GM15510 (cell line): ENCODE results near the gene MAP3K15.

Experiments
- POLR2A ChIP-seq: IDR thresholded peaks from 3 replicates; pipeline ENCODE4 v1.6.1; 2011; ENCODE audit warnings: borderline replicate concordance; ENCODE audit not compliant: insufficient read length; ENCODE audit errors: extremely low read depth

Gene MAP3K15, protein sequence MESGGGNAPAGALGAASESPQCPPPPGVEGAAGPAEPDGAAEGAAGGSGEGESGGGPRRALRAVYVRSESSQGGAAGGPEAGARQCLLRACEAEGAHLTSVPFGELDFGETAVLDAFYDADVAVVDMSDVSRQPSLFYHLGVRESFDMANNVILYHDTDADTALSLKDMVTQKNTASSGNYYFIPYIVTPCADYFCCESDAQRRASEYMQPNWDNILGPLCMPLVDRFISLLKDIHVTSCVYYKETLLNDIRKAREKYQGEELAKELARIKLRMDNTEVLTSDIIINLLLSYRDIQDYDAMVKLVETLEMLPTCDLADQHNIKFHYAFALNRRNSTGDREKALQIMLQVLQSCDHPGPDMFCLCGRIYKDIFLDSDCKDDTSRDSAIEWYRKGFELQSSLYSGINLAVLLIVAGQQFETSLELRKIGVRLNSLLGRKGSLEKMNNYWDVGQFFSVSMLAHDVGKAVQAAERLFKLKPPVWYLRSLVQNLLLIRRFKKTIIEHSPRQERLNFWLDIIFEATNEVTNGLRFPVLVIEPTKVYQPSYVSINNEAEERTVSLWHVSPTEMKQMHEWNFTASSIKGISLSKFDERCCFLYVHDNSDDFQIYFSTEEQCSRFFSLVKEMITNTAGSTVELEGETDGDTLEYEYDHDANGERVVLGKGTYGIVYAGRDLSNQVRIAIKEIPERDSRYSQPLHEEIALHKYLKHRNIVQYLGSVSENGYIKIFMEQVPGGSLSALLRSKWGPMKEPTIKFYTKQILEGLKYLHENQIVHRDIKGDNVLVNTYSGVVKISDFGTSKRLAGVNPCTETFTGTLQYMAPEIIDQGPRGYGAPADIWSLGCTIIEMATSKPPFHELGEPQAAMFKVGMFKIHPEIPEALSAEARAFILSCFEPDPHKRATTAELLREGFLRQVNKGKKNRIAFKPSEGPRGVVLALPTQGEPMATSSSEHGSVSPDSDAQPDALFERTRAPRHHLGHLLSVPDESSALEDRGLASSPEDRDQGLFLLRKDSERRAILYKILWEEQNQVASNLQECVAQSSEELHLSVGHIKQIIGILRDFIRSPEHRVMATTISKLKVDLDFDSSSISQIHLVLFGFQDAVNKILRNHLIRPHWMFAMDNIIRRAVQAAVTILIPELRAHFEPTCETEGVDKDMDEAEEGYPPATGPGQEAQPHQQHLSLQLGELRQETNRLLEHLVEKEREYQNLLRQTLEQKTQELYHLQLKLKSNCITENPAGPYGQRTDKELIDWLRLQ (N-terminal part only)

DNA sequence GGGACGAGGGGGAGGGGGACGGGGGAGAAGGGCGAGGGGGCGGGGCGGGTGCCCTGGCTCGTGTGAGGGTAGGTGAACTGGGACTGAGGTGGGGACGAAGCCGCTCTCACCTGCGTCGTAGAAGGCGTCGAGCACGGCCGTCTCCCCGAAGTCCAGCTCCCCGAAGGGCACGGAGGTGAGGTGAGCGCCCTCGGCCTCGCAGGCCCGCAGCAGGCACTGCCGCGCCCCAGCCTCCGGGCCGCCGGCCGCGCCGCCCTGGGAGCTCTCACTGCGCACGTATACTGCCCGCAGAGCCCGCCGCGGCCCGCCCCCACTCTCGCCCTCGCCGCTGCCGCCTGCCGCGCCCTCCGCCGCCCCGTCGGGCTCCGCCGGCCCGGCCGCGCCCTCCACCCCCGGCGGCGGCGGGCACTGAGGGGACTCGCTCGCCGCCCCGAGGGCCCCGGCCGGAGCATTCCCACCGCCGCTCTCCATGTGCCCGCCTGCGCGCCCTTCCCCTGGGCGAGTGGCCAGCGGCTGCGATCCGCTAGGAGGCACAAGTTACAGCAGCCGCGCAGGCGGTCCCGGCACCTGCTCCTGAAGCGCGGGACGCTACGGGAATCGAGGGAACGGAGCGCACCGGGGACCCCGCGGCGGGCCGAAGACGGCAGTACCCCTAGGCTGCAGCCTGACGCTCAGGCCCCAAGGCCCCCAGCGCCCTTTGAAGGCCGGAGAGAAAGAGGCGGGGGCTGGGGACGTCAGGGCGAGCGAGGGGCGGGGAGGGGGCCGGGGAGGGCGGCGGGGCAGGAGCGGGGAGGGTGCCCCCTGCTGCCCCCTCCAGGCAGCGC is at the start of gene MAP3K15:
Gene MAP3K15 (minus strand): TSS at position 718 of the 824 bp plus-strand sequence. CDS start 247 bp downstream, at position 471.
- no peak for TF ChIP-seq POLR2A

DNA sequence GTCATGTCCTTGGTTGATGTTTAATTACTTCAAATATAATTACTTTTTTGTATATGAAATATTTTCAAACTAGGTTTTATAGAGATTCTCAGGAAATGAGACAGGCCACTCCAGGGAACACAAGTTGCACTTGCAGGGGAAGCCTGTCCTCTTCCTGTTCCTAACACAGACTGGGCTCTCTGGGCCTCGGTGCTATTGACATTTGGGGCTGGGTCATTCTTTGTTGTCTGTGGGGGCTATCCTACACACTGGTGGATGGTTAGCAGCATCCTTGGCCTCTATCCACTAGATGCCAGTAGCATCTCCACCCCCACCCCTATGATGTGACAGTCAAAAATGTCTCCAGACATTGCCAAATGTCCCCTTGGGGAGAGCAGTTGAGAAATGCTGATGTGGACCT is 49.3 kb upstream of the MAP3K15 start:
- TF ChIP-seq POLR2A = no peak

DNA sequence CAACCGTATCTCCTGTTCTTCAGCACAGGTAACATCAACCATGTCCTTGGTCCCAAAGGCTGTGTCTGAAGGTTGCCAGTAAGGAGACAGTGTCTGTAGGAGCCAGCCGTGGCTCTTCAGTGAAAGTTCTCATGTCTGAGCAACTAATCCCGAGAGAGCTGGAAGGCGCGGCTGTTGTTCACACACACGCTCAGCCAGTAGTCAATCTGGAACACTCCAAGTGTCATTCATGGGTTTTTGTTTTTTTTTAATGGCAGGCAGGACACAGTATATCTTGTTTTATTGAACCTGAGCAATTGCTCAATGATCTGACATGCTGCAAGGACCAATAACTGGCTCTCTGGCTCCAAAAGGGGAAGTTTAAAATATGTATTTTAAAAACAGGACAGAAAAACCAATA is 48.4 kb upstream of the MAP3K15 start:
- no peak for TF ChIP-seq POLR2A

DNA sequence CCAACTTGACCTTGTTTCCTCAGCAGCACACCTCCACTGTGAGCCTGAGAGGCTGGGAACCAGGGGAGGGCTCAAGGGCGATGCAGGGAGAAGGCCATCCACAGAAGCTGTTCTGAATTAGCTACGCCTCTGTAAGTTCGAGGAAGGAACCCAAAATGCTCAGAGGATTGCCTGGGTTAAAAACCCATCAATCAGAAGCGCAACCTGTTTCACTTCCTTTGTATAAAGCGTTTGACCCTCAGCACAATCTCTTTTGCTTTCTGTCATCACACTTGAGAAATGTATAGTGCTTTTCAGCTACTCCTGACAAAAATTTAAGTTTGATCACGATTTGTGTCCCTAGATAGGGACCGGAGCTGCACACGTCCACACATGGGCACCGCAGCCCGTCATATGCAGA is 48.0 kb upstream of the MAP3K15 start:
- no peak for TF ChIP-seq POLR2A

DNA sequence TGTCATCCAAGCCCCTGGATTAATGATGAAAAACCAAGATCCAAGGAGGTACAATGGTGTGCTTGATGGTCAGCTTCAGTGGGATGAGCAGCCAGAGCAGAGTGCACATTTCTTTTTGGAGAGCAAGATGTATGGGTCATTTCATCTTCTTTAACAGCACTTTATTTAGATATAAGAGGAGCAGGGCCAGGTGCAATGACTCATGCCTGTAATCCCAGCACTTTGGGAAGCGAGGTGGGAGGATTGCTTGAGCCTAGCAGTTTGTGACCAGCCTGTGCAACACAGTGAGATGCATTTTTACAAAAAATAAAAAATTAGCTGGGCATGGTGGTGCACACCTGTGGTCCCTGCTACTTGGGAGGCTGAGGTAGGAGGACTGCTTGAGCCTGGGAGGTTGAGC is 45.3 kb upstream of the MAP3K15 start:
- no peak for TF ChIP-seq POLR2A

DNA sequence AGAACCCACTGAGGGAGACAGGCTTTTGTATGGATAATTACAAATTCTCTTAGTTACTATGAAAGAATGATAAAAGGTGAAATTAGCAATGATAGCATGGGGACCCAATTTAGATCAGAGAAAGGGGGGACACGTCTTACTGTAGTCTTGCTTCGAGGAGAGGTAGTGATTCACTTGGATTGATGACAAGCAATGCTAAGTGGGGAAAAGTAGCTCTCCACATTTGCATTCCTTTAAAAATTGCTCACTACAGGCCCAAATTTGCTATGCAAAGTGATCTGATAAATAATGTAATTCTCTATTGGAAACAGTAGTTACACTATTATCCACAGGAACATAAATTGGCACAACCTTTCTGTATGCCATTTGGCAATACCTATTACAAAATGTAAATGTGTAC is 42.5 kb upstream of the MAP3K15 start:
- TF ChIP-seq POLR2A = no peak

DNA sequence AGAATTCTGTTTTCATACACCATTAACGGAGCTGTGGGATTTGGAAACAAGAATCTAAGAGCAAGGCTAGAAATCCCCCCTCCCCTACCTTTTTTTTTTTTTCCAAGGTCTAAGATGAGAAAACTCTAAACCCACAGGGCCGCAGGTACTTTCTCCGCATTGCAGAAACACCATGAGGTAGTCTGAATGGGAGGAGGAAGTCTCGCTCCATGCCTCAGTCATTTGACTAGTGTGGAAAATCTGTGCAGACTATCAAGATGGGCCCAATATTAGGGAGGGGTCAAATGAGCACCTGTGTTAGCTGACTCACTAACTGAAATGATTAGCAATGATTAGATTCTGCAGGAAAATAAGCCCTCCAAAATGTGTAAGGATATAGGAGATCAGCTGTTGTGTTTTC is 40.9 kb upstream of the MAP3K15 start:
- TF ChIP-seq POLR2A = no peak

DNA sequence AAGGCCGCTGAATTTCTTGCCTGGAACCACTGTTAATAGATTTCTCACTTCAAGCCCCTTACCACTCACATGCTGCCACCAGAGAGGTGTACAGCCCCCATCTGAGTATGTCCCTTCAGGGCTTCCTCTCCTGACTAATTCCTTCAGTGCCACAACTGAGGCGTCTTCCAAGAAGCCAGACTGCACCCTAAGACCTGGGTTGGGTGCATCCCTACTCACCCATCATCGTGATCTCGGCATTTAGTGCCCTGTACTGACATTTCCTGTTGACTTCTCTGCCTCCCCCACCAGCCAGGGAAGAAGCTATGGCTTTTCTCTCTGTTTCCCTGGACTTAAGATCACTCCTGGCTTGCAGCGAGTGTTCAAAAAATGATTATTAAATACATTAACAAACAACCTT is 40.4 kb upstream of the MAP3K15 start:
- TF ChIP-seq POLR2A = no peak

DNA sequence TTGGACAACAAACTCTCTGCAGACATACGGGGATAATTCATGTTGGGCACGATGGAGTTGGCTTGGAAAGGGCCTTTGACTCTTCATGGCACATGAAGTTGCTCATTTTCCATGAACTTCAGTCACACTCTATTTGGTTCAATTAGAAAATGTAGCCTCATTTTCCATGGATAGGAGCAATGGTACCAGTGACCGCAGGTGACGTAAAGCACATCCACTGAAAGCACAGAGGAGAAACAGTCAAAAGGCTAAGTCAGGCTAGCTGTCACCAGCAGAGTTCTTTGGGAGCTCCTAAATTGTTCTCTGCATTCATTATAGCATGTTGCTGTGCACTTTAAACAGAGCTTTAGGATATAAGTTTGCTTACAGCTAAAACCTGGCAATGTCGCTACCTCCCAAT is 39.9 kb upstream of the MAP3K15 start:
- TF ChIP-seq POLR2A = no peak

DNA sequence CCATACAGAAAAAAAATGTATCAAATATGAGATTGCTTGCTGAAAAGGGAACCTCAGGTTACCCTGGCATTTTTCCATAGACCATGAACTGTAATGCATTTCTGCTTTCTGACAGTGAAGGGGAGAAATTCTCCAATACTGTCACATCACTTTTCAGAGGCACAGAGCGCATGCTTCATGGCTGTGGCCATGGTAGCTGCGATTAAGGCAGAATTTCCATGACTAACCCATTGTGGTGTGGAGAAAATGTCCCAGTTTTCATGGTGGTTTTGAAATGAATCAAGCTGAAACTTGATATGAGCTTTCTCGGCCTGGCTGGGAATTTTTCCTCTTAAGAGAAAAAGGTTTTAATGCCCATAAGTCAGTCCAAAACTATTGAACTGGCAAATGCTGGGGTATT is 39.5 kb upstream of the MAP3K15 start:
- TF ChIP-seq POLR2A = no peak

DNA sequence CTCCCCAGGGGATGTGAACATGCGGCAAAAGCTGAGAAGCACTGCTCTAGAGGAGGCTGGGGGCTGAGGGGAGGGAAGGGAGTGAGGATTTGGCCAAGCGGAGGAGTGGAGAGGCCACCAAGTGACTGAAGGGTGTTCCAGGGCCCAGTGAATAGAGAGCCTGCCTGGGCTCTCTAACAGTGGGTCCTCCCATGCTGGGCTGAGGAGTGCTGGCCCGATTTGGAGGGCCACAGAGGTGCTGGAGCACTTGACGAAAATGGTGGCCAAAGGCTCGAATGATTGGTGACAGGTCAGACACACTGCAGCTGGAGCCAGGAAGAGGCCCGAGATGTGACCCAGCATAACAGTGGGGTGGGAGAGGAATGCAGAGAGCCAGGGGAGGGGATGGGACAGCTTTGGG is 37.5 kb upstream of the MAP3K15 start:
- no peak for TF ChIP-seq POLR2A

DNA sequence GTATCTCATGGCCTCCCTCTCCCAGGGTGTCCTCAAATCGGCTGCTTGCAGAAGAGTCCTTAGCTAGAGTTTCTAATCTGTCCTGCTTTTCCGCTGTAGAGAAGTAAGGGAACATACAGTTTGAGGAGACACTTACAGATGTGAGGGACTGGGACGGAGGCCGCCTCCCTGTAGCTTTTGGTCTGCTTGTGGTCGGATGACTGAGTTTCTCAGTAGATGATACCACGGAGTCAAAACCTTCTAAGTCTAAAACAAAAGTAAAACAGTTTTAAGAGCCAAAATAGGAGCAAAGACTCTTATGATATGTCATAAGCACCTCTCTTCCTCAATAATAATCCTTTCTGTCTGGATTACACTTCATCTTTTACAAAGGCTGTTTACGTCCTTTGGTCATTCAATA is 34.5 kb upstream of the MAP3K15 start:
- no peak for TF ChIP-seq POLR2A

DNA sequence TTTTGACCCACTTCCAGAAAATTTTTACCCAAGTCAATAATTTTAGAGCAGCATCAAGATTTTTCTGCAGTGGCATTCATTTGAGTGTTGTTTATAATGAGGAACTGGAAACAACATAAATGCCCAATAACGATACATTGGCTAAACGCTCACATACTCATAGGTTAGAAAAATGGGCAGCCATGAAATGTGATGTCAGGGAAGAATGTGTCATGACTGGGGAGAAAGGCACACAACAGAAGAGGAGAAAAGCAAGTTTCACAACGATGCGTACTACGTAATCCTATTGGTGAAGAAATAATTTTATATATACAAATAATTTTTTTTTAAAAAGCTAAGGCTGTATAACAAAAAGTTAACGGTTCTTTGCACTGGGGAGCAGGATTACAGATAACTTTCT is 33.6 kb upstream of the MAP3K15 start:
- TF ChIP-seq POLR2A = no peak

DNA sequence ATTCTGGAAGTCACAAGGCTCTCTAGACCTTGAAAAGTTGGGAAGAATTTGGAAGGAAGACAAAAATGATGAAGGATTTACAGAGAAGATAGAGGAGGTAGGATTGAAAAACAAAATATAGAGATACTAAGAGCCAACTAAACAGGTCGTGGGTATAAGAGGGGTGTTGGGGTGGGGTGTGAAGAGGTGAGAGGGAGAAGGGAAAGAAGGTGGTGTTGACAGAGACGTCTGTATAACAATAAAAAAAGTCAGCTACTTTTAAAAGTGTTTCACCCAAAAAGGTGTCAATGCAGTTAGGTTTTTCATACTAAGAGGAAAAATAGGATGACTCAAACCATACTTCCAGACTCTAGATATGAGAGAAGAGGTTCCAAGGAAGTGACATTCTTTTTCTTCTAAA is 33.0 kb upstream of the MAP3K15 start:
- TF ChIP-seq POLR2A = no peak

DNA sequence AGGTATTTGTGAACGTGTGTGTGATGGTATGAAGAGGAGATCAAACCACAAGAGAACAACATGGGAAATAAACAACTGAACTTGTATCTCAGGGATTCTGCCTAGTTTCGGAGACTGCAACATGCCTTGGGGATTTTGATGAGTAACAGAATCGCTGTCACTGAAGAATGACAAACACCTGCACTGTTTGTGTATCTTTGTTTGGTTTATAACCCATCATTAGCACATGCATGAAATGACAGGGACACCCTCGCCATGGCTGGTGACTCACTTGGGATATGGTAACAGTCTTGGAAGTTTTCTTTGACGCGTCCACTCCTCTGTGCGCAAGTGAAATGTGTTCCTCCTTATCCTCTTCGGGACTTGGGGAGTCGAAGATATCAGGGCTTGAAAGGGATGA is 30.3 kb upstream of the MAP3K15 start:
- no peak for TF ChIP-seq POLR2A

DNA sequence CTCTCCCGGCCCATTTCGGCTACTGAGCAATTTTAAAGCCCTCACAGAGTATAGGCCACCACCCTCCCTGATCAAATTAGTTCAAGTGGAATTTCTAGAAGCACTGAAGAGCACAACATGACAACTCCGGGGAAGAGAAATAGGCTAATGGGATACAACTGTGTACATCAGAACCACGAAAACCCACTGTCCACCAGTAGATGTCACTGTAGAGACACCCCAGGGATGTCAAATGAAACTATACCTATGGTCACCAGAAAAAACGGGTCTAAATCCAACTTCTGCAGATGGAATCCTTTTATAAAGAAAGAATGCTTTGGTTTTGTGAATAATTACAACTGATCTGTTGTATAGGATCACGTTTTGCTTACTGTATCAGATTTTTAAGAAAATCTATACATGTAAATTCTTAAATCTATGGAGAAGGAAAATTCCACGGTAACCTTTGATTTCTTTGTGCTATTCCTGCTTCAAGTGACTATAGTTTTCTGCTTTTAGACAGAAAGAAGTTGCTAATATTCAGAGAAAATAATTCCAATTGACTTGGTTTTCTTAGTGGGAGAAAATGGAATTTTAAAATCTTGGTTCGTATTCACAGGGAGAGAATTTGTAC is 29.5 kb upstream of the MAP3K15 start:
- no peak for TF ChIP-seq POLR2A
